HEK293 (cell line): ENCODE data around the gene TEDC2.

Source experiments
- AEBP2 ChIP-seq: fragments of 450-650 bp; formaldehyde crosslinking; IDR thresholded peaks from 2 replicates; pipeline ENCODE4 v1.5.1; 2016; ENCODE audit warnings: missing biosample characterization, missing genetic modification characterization, borderline replicate concordance
- GLI2 ChIP-seq: fragments of 450-650 bp; formaldehyde crosslinking; IDR thresholded peaks from 2 replicates; pipeline ENCODE4; 2017; ENCODE audit warnings: missing biosample characterization, missing genetic modification characterization, low read depth, borderline replicate concordance
- HOXA7 ChIP-seq: sonication (generic); formaldehyde crosslinking; IDR thresholded peaks from 2 replicates; pipeline ENCODE4 v1.8.1; 2022; ENCODE audit warnings: missing genetic modification reagents, borderline replicate concordance
- KLF10 ChIP-seq: fragments of 450-650 bp; IDR thresholded peaks from 2 replicates; pipeline ENCODE4 v1.5.1; 2018; ENCODE audit warnings: missing biosample characterization, mild to moderate bottlenecking, missing genetic modification characterization
- PATZ1 ChIP-seq: fragments of 450-650 bp; formaldehyde crosslinking; IDR thresholded peaks from 2 replicates; pipeline ENCODE4 v1.5.1; 2016; ENCODE audit warnings: missing biosample characterization, missing genetic modification characterization
- PBX3 ChIP-seq: sonication (generic); formaldehyde crosslinking; IDR thresholded peaks from 2 replicates; pipeline ENCODE4 v1.8.1; 2022; ENCODE audit warnings: mild to moderate bottlenecking, moderate library complexity, missing genetic modification reagents
- YY2 ChIP-seq: fragments of 450-650 bp; formaldehyde crosslinking; IDR thresholded peaks from 2 replicates; pipeline ENCODE4 v1.5.1; 2016; ENCODE audit warnings: missing biosample characterization, missing genetic modification characterization
- ZBTB17 ChIP-seq: fragments of 450-650 bp; formaldehyde crosslinking; IDR thresholded peaks from 2 replicates; pipeline ENCODE4 v1.5.1; 2016; ENCODE audit warnings: missing biosample characterization, missing genetic modification characterization
- ZBTB44 ChIP-seq: fragments of 450-650 bp; IDR thresholded peaks from 2 replicates; pipeline ENCODE4 v1.5.1; 2018; ENCODE audit warnings: missing biosample characterization, mild to moderate bottlenecking, missing genetic modification characterization
- ZBTB8A ChIP-seq: fragments of 450-650 bp; formaldehyde crosslinking; IDR thresholded peaks from 2 replicates; pipeline ENCODE4 v1.5.1; 2016; ENCODE audit warnings: missing biosample characterization, missing genetic modification characterization
- ZEB2 ChIP-seq: fragments of 450-650 bp; formaldehyde crosslinking; IDR thresholded peaks from 2 replicates; pipeline ENCODE4 v1.5.1; 2016; ENCODE audit warnings: missing biosample characterization, missing genetic modification characterization
- ZNF112 ChIP-seq: fragments of 450-650 bp; formaldehyde crosslinking; IDR thresholded peaks from 2 replicates; pipeline ENCODE4 v1.5.0; 2017; ENCODE audit warnings: missing biosample characterization, missing genetic modification characterization
- ZNF133 ChIP-seq: fragments of 450-650 bp; formaldehyde crosslinking; IDR thresholded peaks from 2 replicates; pipeline ENCODE4 v1.5.1; 2016; ENCODE audit warnings: missing biosample characterization, missing genetic modification characterization
- ZNF24 ChIP-seq: fragments of 450-650 bp; formaldehyde crosslinking; IDR thresholded peaks from 2 replicates; pipeline ENCODE4 v1.5.1; 2016; ENCODE audit warnings: missing biosample characterization, missing genetic modification characterization
- ZNF302 ChIP-seq: fragments of 450-650 bp; formaldehyde crosslinking; IDR thresholded peaks from 2 replicates; pipeline ENCODE4 v1.5.1; 2016; ENCODE audit warnings: missing biosample characterization, missing genetic modification characterization, low read depth
- ZNF366 ChIP-seq: fragments of 450-650 bp; formaldehyde crosslinking; conservative IDR thresholded peaks from 2 replicates; pipeline ENCODE4 v1.5.1; 2016; ENCODE audit warnings: missing biosample characterization, missing genetic modification characterization
- ZNF513 ChIP-seq: fragments of 450-650 bp; IDR thresholded peaks from 2 replicates; pipeline ENCODE4 v1.5.1; 2018; ENCODE audit warnings: missing biosample characterization, missing genetic modification characterization
- ZNF555 ChIP-seq: fragments of 450-650 bp; formaldehyde crosslinking; conservative IDR thresholded peaks from 2 replicates; pipeline ENCODE4 v1.5.1; 2017; ENCODE audit warnings: missing biosample characterization, mild to moderate bottlenecking, missing genetic modification characterization, inconsistent platforms
- ZNF610 ChIP-seq: fragments of 450-650 bp; formaldehyde crosslinking; IDR thresholded peaks from 2 replicates; pipeline ENCODE4 v1.5.1; 2016; ENCODE audit warnings: missing biosample characterization, missing genetic modification characterization, borderline replicate concordance
- ZNF658 ChIP-seq: fragments of 450-650 bp; formaldehyde crosslinking; IDR thresholded peaks from 2 replicates; pipeline ENCODE4; 2016; ENCODE audit warnings: missing biosample characterization, missing genetic modification characterization
- TF ChIP-seq, protein P1 (sequence below): fragments of 450-650 bp; formaldehyde crosslinking; IDR thresholded peaks from 2 replicates; pipeline ENCODE4 v1.5.1; 2016; ENCODE audit warnings: missing biosample characterization, missing genetic modification characterization
- TF ChIP-seq, protein P2 (sequence below): fragments of 450-650 bp; formaldehyde crosslinking; IDR thresholded peaks from 2 replicates; pipeline ENCODE4 v1.5.1; 2016; ENCODE audit warnings: missing biosample characterization, missing genetic modification characterization, borderline replicate concordance

The TEDC2 gene

DNA sequence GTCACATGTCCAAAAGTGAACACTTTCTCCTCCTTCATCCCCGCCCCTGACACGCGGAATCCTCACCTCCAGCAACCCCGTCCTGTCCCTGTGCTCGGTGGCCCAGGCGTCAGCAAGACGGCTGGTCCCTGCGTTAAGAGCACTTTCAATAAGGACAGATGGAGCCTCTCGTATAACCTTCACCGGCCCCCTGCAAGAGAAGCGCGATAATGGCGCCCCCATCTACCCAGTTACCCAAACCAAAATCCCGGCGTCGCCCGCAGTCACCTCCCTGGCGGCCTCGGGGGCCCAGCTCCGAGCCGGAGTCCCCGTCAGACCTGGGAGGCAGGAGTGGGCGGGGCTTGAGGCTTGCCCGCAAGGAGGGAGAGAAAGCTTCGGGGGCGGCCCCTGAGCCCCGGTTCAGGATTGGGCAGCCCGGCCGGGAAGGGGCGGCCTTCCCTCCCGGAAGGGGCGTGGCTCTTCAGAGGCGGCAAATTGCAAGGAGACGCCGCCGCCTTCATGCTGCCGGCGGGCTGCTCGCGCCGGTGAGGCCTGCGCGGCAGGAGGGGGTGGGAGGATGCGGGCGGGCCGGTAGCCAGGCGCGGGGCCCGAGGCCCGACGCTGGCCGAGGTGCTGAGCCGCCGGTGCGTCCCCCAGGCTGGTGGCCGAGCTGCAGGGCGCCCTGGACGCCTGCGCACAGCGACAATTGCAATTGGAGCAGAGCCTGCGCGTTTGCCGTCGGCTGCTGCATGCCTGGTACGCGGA lies at the start of gene TEDC2 (continued):
- no peak for TF ChIP-seq ZNF513
- TF ChIP-seq, protein P1, sequence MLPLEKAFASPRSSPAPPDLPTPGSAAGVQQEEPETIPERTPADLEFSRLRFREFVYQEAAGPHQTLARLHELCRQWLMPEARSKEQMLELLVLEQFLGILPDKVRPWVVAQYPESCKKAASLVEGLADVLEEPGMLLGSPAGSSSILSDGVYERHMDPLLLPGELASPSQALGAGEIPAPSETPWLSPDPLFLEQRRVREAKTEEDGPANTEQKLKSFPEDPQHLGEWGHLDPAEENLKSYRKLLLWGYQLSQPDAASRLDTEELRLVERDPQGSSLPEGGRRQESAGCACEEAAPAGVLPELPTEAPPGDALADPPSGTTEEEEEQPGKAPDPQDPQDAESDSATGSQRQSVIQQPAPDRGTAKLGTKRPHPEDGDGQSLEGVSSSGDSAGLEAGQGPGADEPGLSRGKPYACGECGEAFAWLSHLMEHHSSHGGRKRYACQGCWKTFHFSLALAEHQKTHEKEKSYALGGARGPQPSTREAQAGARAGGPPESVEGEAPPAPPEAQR (tag by site-specific recombination), result no peak
- TF ChIP-seq PATZ1 (tag by site-specific recombination), result peak; percentile 87
- TF ChIP-seq ZEB2, result peak; percentile 77
- TF ChIP-seq, protein P2, sequence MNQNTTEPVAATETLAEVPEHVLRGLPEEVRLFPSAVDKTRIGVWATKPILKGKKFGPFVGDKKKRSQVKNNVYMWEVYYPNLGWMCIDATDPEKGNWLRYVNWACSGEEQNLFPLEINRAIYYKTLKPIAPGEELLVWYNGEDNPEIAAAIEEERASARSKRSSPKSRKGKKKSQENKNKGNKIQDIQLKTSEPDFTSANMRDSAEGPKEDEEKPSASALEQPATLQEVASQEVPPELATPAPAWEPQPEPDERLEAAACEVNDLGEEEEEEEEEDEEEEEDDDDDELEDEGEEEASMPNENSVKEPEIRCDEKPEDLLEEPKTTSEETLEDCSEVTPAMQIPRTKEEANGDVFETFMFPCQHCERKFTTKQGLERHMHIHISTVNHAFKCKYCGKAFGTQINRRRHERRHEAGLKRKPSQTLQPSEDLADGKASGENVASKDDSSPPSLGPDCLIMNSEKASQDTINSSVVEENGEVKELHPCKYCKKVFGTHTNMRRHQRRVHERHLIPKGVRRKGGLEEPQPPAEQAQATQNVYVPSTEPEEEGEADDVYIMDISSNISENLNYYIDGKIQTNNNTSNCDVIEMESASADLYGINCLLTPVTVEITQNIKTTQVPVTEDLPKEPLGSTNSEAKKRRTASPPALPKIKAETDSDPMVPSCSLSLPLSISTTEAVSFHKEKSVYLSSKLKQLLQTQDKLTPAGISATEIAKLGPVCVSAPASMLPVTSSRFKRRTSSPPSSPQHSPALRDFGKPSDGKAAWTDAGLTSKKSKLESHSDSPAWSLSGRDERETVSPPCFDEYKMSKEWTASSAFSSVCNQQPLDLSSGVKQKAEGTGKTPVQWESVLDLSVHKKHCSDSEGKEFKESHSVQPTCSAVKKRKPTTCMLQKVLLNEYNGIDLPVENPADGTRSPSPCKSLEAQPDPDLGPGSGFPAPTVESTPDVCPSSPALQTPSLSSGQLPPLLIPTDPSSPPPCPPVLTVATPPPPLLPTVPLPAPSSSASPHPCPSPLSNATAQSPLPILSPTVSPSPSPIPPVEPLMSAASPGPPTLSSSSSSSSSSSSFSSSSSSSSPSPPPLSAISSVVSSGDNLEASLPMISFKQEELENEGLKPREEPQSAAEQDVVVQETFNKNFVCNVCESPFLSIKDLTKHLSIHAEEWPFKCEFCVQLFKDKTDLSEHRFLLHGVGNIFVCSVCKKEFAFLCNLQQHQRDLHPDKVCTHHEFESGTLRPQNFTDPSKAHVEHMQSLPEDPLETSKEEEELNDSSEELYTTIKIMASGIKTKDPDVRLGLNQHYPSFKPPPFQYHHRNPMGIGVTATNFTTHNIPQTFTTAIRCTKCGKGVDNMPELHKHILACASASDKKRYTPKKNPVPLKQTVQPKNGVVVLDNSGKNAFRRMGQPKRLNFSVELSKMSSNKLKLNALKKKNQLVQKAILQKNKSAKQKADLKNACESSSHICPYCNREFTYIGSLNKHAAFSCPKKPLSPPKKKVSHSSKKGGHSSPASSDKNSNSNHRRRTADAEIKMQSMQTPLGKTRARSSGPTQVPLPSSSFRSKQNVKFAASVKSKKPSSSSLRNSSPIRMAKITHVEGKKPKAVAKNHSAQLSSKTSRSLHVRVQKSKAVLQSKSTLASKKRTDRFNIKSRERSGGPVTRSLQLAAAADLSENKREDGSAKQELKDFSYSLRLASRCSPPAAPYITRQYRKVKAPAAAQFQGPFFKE, result 0 out of 2 replicates have a peak, but pooled peaks have one; percentile 87
- TF ChIP-seq ZBTB17 (tag by site-specific recombination), result peak; percentile 66
- TF ChIP-seq GLI2 (tag by site-specific recombination), result no peak
- no peak for TF ChIP-seq ZNF112 (tag by site-specific recombination)
- no peak for TF ChIP-seq ZNF133 (tag by site-specific recombination)
- TF ChIP-seq ZNF658 (tag by site-specific recombination), result no peak
- TF ChIP-seq PBX3 (CRISPR knock-in tag), result peak; percentile 55; the same call in 1 of the 2 replicates
- TF ChIP-seq KLF10 (tag by site-specific recombination), result peak; percentile 91
- TF ChIP-seq ZNF555, result no peak
- TF ChIP-seq ZNF302 (tag by site-specific recombination), result no peak
- peak; percentile 10; the same call in 1 of the 2 replicates for TF ChIP-seq ZBTB8A (tag by site-specific recombination)
- TF ChIP-seq YY2 (tag by site-specific recombination), result no peak
- peak; percentile 78 for TF ChIP-seq ZNF366 (tag by site-specific recombination)
- peak; percentile 45; the same call in 1 of the 2 replicates for TF ChIP-seq ZBTB44 (tag by site-specific recombination)
- TF ChIP-seq AEBP2 (tag by site-specific recombination), result no peak
- TF ChIP-seq HOXA7 (CRISPR knock-in tag), result no peak
- no peak for TF ChIP-seq ZNF610 (tag by site-specific recombination)
- peak; percentile 81; the same call in 1 of the 2 replicates for TF ChIP-seq ZNF24
